Activated CD8-positive, alpha-beta memory T cell treated with anti-CD3 and anti-CD28 coated beads, Interleukin-2, amount 50 U/mL, for 48 hours (primary cell): ENCODE measurements around the gene CAND2.
A peak's percentile ranks its signal among the peaks of the same experiment; 100 is the strongest.
"Not testable (repeated sequence)": the region's sequence is repeated elsewhere in the genome, so short reads cannot be mapped to it uniquely, and the experiment has no call there.

Experiments
- DNase-seq: peaks from one replicate; pipeline ENCODE4 v3.0.0-alpha.2; 2020

CAND2 gene

GRCh38 chr3:12832350-12833221 lies 36.1 kb downstream of the CAND2 start:
- DNase-seq: no peak

GRCh38 chr3:12833222-12834161 lies 37.0 kb downstream of the CAND2 start:
- DNase-seq: no peak

- no peak for DNase-seq
These were observed 38.7 kb downstream of the CAND2 start for GRCh38 chr3:12835052-12835665.

GRCh38 chr3:12837295-12837986 lies 41.0 kb downstream of the CAND2 start:
- no peak for DNase-seq

- DNase-seq: no peak
These were observed 41.9 kb downstream of the CAND2 start for GRCh38 chr3:12838179-12838965.

GRCh38 chr3:12839156-12839946 lies 42.9 kb downstream of the CAND2 start:
- DNase-seq: no peak

GRCh38 chr3:12840148-12840547 lies 43.7 kb downstream of the CAND2 start:
- not testable (repeated sequence) for DNase-seq

GRCh38 chr3:12840591-12841148 lies 44.2 kb downstream of the CAND2 start:
- no peak for DNase-seq

GRCh38 chr3:12841149-12841969 lies 44.9 kb downstream of the CAND2 start, which contains the start of gene RPL32:
TSS of gene RPL32 (minus strand) at chr3:12841565. CDS start at chr3:12840237, 1,328 bp downstream.
- DNase-seq: peak; percentile 90

- no peak for DNase-seq
These were observed 45.5 kb downstream of the CAND2 start for GRCh38 chr3:12841970-12842328.

- DNase-seq: no peak
These were observed 46.0 kb downstream of the CAND2 start for GRCh38 chr3:12842469-12842868.

GRCh38 chr3:12845811-12846210 lies 49.3 kb downstream of the CAND2 start:
- DNase-seq: no peak

- no peak for DNase-seq
These were observed 55.7 kb downstream of the CAND2 start for GRCh38 chr3:12852201-12852600.

GRCh38 chr3:12853847-12854246 lies 57.4 kb downstream of the CAND2 start:
- DNase-seq: not testable (repeated sequence)

- no peak for DNase-seq
These were observed 58.1 kb downstream of the CAND2 start for GRCh38 chr3:12854565-12854964.

GRCh38 chr3:12856626-12857025 lies 60.1 kb downstream of the CAND2 start:
- no peak for DNase-seq

- DNase-seq: no peak
These were observed 63.4 kb downstream of the CAND2 start for GRCh38 chr3:12859840-12860239.

GRCh38 chr3:12861611-12862010 lies 65.1 kb downstream of the CAND2 start:
- DNase-seq: no peak

GRCh38 chr3:12862387-12862786 lies 65.9 kb downstream of the CAND2 start:
- no peak for DNase-seq

- no peak for DNase-seq
These were observed 68.8 kb downstream of the CAND2 start for GRCh38 chr3:12865271-12865670.
